ENCODE measurements around the gene NRBF2. TPM values are rescaled to one million over a fixed set of nuclear protein-coding genes. Genes with fewer than 3 reads are reported as not detected.

Gene NRBF2
- total and polyA plus RNA-seq, 2 donors (not counting 1 experiment from before 2014, with no cell fraction given), result 8.3 to 24.6 TPM

GRCh38 chr10:63125459-63125858 lies 7.7 kb upstream of the NRBF2 start:
- ChIA-PET POLR2A (no interaction called here), CTCF (interaction anchor here (0.6 to 0.8 kb wide), 2 partner anchors 32 to 861 kb away, joined by 3 read pairs; no protein-coding TSS in a partner anchor)
- H3K27ac ChIP-seq (ENCODE audit: low read length in 2 of 2), result no peak overlapping the region
- H4K20me1 ChIP-seq (ENCODE audit: control insufficient read depth, insufficient read depth, low read length, poor library complexity, severe bottlenecking), result no peaks in the 10 kb centered on the region
- H3K79me2 ChIP-seq (ENCODE audit: control insufficient read depth, insufficient read depth, low read length), result no peaks in the 10 kb centered on the region
- peaks cover 0 to 2% (median 0%) of the 10 kb centered on the region in 3 donors for H3K9me3 ChIP-seq (ENCODE audit: control extremely low read depth in 1 of 3, control insufficient read depth in 2 of 3, insufficient read depth in 1 of 3, low read length in 2 of 3)
- H3K4me1 ChIP-seq (ENCODE audit: control insufficient read depth in 2 of 2, insufficient read depth in 2 of 2, low read length in 2 of 2), result no peaks in the 10 kb centered on the region
- H2AFZ ChIP-seq (ENCODE audit: insufficient read depth, low read depth, low read length, poor library complexity, severe bottlenecking), result no peak overlapping the region
- 83% methylated on average over 2 of the region's 2 CpGs for WGBS (ENCODE audit: insufficient coverage)
- Mint-ChIP-seq H3K9me3 (ENCODE audit: insufficient read depth) (no peaks in the 10 kb centered on the region), H3K27me3 (peaks cover 3% of the 10 kb centered on the region), H3K4me3 (no peak overlapping the region), H3K27ac (no peak overlapping the region), H3K4me1 (no peaks in the 10 kb centered on the region)
- peaks cover 0 to 2% (median 0%) of the 10 kb centered on the region in 4 experiments for H3K27me3 ChIP-seq (replicated peaks in 1 of 4; ENCODE audit: control extremely low read depth in 1 of 4, control insufficient read depth in 3 of 4, insufficient read depth in 4 of 4, low read length in 3 of 4)
- no peak for TF ChIP-seq EZH2 (IDR thresholded peaks at IDR 0.05; ENCODE audit: borderline replicate concordance, insufficient read depth, low read depth, low read length, poor library complexity, severe bottlenecking)
- TF ChIP-seq, protein P1, sequence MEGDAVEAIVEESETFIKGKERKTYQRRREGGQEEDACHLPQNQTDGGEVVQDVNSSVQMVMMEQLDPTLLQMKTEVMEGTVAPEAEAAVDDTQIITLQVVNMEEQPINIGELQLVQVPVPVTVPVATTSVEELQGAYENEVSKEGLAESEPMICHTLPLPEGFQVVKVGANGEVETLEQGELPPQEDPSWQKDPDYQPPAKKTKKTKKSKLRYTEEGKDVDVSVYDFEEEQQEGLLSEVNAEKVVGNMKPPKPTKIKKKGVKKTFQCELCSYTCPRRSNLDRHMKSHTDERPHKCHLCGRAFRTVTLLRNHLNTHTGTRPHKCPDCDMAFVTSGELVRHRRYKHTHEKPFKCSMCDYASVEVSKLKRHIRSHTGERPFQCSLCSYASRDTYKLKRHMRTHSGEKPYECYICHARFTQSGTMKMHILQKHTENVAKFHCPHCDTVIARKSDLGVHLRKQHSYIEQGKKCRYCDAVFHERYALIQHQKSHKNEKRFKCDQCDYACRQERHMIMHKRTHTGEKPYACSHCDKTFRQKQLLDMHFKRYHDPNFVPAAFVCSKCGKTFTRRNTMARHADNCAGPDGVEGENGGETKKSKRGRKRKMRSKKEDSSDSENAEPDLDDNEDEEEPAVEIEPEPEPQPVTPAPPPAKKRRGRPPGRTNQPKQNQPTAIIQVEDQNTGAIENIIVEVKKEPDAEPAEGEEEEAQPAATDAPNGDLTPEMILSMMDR (IDR thresholded peaks at IDR 0.05), result no peak
- ATAC-seq (ENCODE audit: low read depth) (no peak), DNase-seq (no peak)
- intact Hi-C loops (cut with micrococcal nuclease), result no loop called here
- no peak overlapping the region for H3K4me3 ChIP-seq (ENCODE audit: control extremely low read depth in 1 of 5, extremely low read depth in 1 of 5, insufficient read depth in 1 of 5, low read depth in 2 of 5, low read length in 4 of 5)
- no peaks in the 10 kb centered on the region for H3K36me3 ChIP-seq (replicated peaks in 1 of 2; ENCODE audit: control extremely low read depth in 1 of 2, control insufficient read depth in 1 of 2, extremely low read depth in 1 of 2, insufficient read depth in 2 of 2, low read length in 1 of 2)
- H3K9ac ChIP-seq (ENCODE audit: low read length), result no peak overlapping the region
- no peak overlapping the region for H3K4me2 ChIP-seq (replicated peaks; ENCODE audit: low read depth, low read length, poor library complexity, severe bottlenecking)

DNA sequence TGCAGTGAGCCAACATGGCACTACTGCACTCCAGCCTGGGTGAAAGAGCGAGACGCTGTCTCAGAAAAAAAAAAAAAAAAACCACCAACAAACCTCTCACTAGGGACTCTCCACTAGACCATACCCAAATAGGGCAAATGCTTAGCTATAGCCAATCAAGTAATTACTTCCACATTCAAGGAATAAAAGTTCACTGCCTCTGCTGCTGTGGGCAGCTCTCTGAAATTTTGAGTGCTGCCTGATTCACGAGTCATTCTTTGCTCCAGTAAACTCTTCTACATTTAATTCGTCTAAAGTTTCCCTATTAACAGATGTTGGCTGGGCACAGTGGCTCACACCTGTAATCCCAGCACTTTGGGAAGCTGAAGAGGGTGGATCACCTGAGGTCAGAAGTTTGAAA lies 4.7 kb upstream of the NRBF2 start:
- Histone ChIP-seq H3K9ac (ENCODE audit: low read length) (no peak overlapping the region), H4K20me1 (ENCODE audit: control insufficient read depth, insufficient read depth, low read length, poor library complexity, severe bottlenecking) (no peaks in the 10 kb centered on the region), H3K4me1 (ENCODE audit: control insufficient read depth in 2 of 2, insufficient read depth in 2 of 2, low read length in 2 of 2) (peaks cover 0 to 5% of the 10 kb centered on the region in 2 donors), H3K79me2 (ENCODE audit: control insufficient read depth, insufficient read depth, low read length) (no peaks in the 10 kb centered on the region), H2AFZ (ENCODE audit: insufficient read depth, low read depth, low read length, poor library complexity, severe bottlenecking) (no peak overlapping the region), H3K36me3 (replicated peaks in 1 of 2; ENCODE audit: control extremely low read depth in 1 of 2, control insufficient read depth in 1 of 2, extremely low read depth in 1 of 2, insufficient read depth in 2 of 2, low read length in 1 of 2) (no peaks in the 10 kb centered on the region), H3K4me2 (replicated peaks; ENCODE audit: low read depth, low read length, poor library complexity, severe bottlenecking) (no peak overlapping the region), H3K27ac (ENCODE audit: low read length in 2 of 2) (no peak overlapping the region), H3K9me3 (ENCODE audit: control extremely low read depth in 1 of 3, control insufficient read depth in 2 of 3, insufficient read depth in 1 of 3, low read length in 2 of 3) (peaks cover 0 to 15% (median 4%) of the 10 kb centered on the region in 3 donors), H3K4me3 (ENCODE audit: control extremely low read depth in 1 of 5, extremely low read depth in 1 of 5, insufficient read depth in 1 of 5, low read depth in 2 of 5, low read length in 4 of 5) (no peak overlapping the region), H3K27me3 (replicated peaks in 1 of 4; ENCODE audit: control extremely low read depth in 1 of 4, control insufficient read depth in 3 of 4, insufficient read depth in 4 of 4, low read length in 3 of 4) (peaks cover 0 to 2% (median 0%) of the 10 kb centered on the region in 4 experiments)
- no peak for TF ChIP-seq EZH2 (IDR thresholded peaks at IDR 0.05; ENCODE audit: borderline replicate concordance, insufficient read depth, low read depth, low read length, poor library complexity, severe bottlenecking)
- TF ChIP-seq, protein P1 (IDR thresholded peaks at IDR 0.05), result no peak
- Mint-ChIP-seq H3K4me1 (peaks cover 5% of the 10 kb centered on the region), H3K27ac (no peak overlapping the region), H3K4me3 (no peak overlapping the region), H3K27me3 (peaks cover 3% of the 10 kb centered on the region), H3K9me3 (ENCODE audit: insufficient read depth) (no peaks in the 10 kb centered on the region)
- 62% methylated on average over 3 of the region's 4 CpGs for WGBS (ENCODE audit: insufficient coverage)
- ATAC-seq (ENCODE audit: low read depth) (no peak), DNase-seq (no peak)
- ChIA-PET POLR2A (no interaction called here), CTCF (interaction anchor here (1.3 kb wide), 1 partner anchor 592 kb away, joined by 5 read pairs; no protein-coding TSS in a partner anchor)
- intact Hi-C loops (cut with micrococcal nuclease), result no loop called here
